Cardiac fibroblast (primary cell): ENCODE results near the gene CCNL2.
"Not testable (repeated sequence)": the region's sequence is repeated elsewhere in the genome, so short reads cannot be mapped to it uniquely, and the experiment has no call there.

ENCODE experiments used
- DNase-seq, 2 donors: peaks; one replicate each; pipeline versions ENCODE4 v3.0.0 to v3.0.0-alpha.2; 2010; ENCODE audit warnings: low read depth in 2 of 2
- H3K4me3 ChIP-seq, 2 donors: replicated peaks in 1 of 2; 1 replicate in 1 of 2; 2 replicates in 1 of 2; pipeline ENCODE4 v1.5.1; 2011; ENCODE audit warnings: low read depth in 2 of 2, low read length in 2 of 2, mild to moderate bottlenecking in 2 of 2, moderate library complexity in 1 of 2
- TF ChIP-seq, protein P1 (sequence below): IDR thresholded peaks from one replicate; pipeline ENCODE4 v1.5.1; 2011; ENCODE audit warnings: low read depth, mild to moderate bottlenecking, low read length, inconsistent platforms

CCNL2 gene

DNA sequence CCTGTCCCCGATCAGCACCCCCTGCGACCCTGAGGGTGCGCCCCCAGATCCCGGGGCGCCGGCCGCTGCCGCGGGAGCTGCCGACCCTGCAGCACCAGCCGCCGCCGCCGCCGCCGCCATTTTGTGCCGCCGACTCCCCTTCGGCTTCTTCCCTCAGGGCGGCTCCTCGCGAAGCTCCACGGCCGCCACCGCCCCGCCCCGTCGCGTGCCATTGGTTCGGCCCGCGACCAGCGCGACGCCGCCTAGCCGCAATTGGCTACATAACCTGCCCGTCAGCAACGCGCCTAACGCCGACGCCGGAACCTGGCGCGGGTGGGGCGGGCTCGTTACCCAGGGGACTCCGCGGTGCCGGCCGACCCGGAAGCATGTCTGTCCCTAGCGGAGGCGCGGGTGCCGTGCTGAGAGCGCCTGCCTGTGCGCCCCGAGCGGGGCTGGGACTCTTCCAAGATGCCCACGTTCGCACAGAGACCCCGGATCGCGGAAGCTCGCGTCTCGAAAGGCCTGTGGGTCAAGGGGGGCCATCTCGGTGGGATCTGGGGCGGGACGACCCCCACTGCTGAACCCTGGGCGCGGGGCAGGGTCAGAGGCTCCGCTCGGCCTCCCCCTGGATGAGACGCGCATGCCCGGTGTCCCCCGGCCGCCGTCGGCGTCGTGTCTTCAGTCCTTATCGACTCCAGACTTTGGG, at the start of gene CCNL2:
TSS of gene CCNL2 (minus strand) at position 149 of the 685 bp plus-strand sequence. CDS start at position 120, 29 bp downstream.
- DNase-seq = peak; percentile 99
- peak within 1 kb of the TSS; percentile 98 to 99 for H3K4me3 ChIP-seq
- TF ChIP-seq, protein P1, sequence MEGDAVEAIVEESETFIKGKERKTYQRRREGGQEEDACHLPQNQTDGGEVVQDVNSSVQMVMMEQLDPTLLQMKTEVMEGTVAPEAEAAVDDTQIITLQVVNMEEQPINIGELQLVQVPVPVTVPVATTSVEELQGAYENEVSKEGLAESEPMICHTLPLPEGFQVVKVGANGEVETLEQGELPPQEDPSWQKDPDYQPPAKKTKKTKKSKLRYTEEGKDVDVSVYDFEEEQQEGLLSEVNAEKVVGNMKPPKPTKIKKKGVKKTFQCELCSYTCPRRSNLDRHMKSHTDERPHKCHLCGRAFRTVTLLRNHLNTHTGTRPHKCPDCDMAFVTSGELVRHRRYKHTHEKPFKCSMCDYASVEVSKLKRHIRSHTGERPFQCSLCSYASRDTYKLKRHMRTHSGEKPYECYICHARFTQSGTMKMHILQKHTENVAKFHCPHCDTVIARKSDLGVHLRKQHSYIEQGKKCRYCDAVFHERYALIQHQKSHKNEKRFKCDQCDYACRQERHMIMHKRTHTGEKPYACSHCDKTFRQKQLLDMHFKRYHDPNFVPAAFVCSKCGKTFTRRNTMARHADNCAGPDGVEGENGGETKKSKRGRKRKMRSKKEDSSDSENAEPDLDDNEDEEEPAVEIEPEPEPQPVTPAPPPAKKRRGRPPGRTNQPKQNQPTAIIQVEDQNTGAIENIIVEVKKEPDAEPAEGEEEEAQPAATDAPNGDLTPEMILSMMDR = peak; percentile 64

DNA sequence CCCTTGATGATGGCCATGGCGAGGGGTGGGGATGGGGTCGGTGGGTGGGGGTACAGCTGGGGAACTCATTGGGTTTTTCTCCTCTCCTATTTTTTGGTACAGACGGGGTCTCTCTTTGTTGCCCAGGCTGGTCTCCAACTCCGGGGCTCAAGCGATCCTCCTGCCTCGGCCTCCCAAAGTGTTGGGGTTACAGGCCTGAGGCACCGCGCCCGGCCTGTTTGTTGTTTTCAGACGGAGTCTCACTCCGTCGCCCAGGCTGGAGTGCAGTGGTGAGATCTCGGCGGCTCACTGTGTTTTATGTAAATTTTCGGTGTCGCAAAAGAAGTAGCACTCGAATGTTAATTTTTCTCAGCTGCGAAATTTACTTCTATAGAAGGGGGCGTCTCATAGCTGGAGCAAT, 47.5 kb upstream of the CCNL2 start:
- H3K4me3 ChIP-seq, DNase-seq: not testable (repeated sequence)

- DNase-seq = no peak
- no peak overlapping the region for H3K4me3 ChIP-seq
- TF ChIP-seq, protein P1 = no peak
These were observed 43.1 kb upstream of the CCNL2 start for GRCh38 chr1:1442069-1442770.

- peak; percentile 44 to 51 for DNase-seq
- no peak overlapping the region for H3K4me3 ChIP-seq
- TF ChIP-seq, protein P1 = peak; percentile 96
These were observed 42.1 kb upstream of the CCNL2 start for GRCh38 chr1:1441002-1441888.

DNA sequence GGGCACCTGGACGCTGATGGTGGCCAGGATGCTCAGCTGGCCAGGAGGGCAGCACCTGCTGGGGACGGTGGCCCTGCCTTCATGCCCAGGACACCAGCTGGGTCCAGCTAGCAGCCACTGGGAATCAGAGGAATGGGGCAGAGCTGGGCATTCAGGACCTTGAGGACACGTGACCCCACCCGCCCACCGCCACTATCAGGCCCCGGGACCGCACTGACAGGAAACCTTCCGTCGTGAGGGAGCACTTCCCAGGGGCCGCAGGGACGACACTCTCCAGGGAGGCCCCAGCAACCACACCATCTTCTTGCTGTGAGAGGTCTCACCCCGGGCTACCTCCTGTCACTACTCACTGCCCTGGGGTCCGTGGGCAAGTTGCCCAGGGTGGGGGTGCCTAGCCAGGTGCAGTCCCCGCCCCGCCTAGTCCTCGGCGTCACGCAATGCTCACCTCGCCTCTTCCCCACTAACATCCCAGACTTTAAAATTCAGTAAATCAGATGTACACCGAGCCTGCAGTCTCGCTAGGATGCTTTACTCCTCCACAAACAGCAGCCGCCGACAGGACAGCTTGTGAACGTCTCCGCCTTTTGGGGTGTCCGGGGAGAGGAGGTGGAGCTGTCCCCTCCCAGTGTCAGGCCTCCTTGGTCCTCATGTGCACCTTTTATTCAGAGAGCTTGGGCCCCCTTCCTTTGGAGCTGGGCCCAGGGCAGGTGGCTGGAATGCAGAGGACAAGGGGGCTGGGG, 41.3 kb upstream of the CCNL2 start:
- TF ChIP-seq, protein P1 = no peak
- no peak for DNase-seq
- H3K4me3 ChIP-seq = no peak overlapping the region

GRCh38 chr1:1439546-1440261, 40.6 kb upstream of the CCNL2 start:
- DNase-seq = no peak
- TF ChIP-seq, protein P1 = no peak
- no peak overlapping the region for H3K4me3 ChIP-seq
